ENCODE results near the gene HIVEP1. TPM values are rescaled to one million over a fixed set of nuclear protein-coding genes. Genes with fewer than 3 reads are reported as not detected.

The HIVEP1 gene
- polyA plus RNA-seq, 4 donors = 22.6 to 25.8 (median 23.8) TPM

Other genes with a start within 250 kb of the HIVEP1 start
- 1 to 10 TPM in 3 of 4 donors, under 1 TPM in 1; 0.14 to 3.3 (median 2.5) TPM for gene ADTRP, start 233.5 kb upstream of the HIVEP1 start, polyA plus RNA-seq (ENCODE audit: insufficient read length in 4 of 4)

Data from left renal pelvis (tissue), 4 donors.